Left lung (tissue), 10 donors: ENCODE results near the gene HINT1. TPM values are rescaled to one million over a fixed set of nuclear protein-coding genes. Genes with fewer than 3 reads are reported as not detected.

Source experiments
- ATAC-seq: fragments of 200-7000 bp; cut with Tn5 transposase; one replicate; pipeline ENCODE4 v1.9.1; 2020; ENCODE audit warnings: moderate library complexity
- DNase-seq, 4 donors: peaks; one replicate each; pipeline ENCODE4 v3.0.0-alpha.2; 2013 to 2020
- H3K27ac ChIP-seq, 2 donors: fragments of 200-600 bp; sonication (generic) in 1 of 2; one replicate each; pipeline versions ENCODE4 v1.5.0 to v1.8.0; 2020 to 2021
- H3K27me3 ChIP-seq, 2 donors: fragments of 200-600 bp; sonication (generic) in 1 of 2; one replicate each; pipeline versions ENCODE4 v1.5.0 to v1.8.0; 2020 to 2021
- H3K36me3 ChIP-seq, 2 donors: fragments of 200-600 bp; sonication (generic) in 1 of 2; one replicate each; pipeline versions ENCODE4 v1.5.0 to v1.8.0; 2020 to 2021
- H3K4me1 ChIP-seq, 2 donors: fragments of 200-600 bp; one replicate each; pipeline ENCODE4 v1.8.0; 2021
- H3K4me3 ChIP-seq, 2 donors: fragments of 200-600 bp; sonication (generic) in 1 of 2; one replicate each; pipeline versions ENCODE4 v1.5.0 to v1.8.0; 2020 to 2021; ENCODE audit warnings: mild to moderate bottlenecking in 1 of 2
- H3K9me3 ChIP-seq, 2 donors: fragments of 200-600 bp; sonication (generic) in 1 of 2; one replicate each; pipeline versions ENCODE4 v1.5.0 to v1.8.0; 2020 to 2021
- CTCF ChIP-seq, 2 donors: fragments of 200-600 bp; sonication (generic) in 1 of 2; IDR thresholded peaks; one replicate each; pipeline versions ENCODE4 v1.5.0 to v1.8.0; 2021; ENCODE audit warnings: antibody characterized with exemption in 2 of 2
- intact Hi-C, 2 donors: fragments of 100-400 bp; cut with DNase I; formaldehyde crosslinking; loops; one replicate each; pipeline versions ENCODE4 v1.11.2 to v1.14.2; 2022
- polyA plus RNA-seq, 6 donors: library from polyadenylated mRNA; unstranded; fragments of 120-200 nt; gene quantifications; one replicate each; pipeline ENCODE4 v1.2.1, GENCODE V29; 2013; ENCODE audit not compliant: insufficient read length in 6 of 6
- total RNA-seq, 2 donors: library from RNA; stranded (reverse); fragmentation: NEBNext Ultra II Directional; extraction: Animal tissue kit (Norgen Biotek cat#: 25700); gene quantifications; one replicate each; pipeline ENCODE4 v1.2.1, GENCODE V29; 2021
- donor health status: DM: no; HTN: yes; CAD: no.
- donor health status: DM: no; HTN: no; CAD: no.

The HINT1 gene
- total and polyA plus RNA-seq, 8 donors, result 168 to 298 (median 278) TPM

- TF ChIP-seq CTCF (IDR thresholded peaks at IDR 0.05), result no peak
- Histone ChIP-seq H3K27ac (no peak overlapping the region), H3K4me3 (no peak overlapping the region), H3K36me3 (no peaks in the 10 kb centered on the region), H3K9me3 (no peaks in the 10 kb centered on the region), H3K4me1 (peaks cover 3 to 21% of the 10 kb centered on the region in 2 donors), H3K27me3 (no peaks in the 10 kb centered on the region)
- ATAC-seq (no peak), DNase-seq (no peak)
- intact Hi-C loops, result no loop called here
Measured at GRCh38 chr5:131206061-131206460, 41.0 kb upstream of the HINT1 start.

DNA sequence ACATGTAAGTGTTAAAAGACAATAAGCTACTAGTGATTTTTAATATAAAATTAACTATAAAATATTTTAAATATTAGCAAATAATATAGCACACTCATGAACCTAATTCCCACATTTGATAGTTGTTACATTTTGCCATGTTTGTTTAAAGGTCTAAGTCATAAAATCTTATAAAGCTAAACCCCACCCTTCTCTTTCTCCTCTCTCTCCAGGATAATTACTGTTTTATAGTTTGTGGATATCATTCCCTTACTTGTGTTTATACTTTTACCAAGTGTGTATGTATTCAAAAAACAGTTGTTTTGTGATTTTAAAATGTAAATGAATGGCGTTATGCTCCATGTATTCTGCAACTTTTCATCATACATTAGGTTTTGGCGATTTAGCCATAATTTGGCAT is 39.9 kb upstream of the HINT1 start:
- TF ChIP-seq CTCF (IDR thresholded peaks at IDR 0.05), result no peak
- Histone ChIP-seq H3K36me3 (peaks cover 0 to 4% of the 10 kb centered on the region in 2 donors), H3K27ac (no peak overlapping the region), H3K27me3 (no peaks in the 10 kb centered on the region), H3K9me3 (no peaks in the 10 kb centered on the region), H3K4me3 (no peak overlapping the region), H3K4me1 (peaks cover 3 to 12% of the 10 kb centered on the region in 2 donors)
- DNase-seq (no peak), ATAC-seq (no peak)
- intact Hi-C loops, result no loop called here

- Histone ChIP-seq H3K9me3 (no peaks in the 10 kb centered on the region), H3K36me3 (peaks cover 0 to 4% of the 10 kb centered on the region in 2 donors), H3K4me1 (no peaks in the 10 kb centered on the region), H3K4me3 (no peak overlapping the region), H3K27ac (no peak overlapping the region), H3K27me3 (no peaks in the 10 kb centered on the region)
- DNase-seq (no peak), ATAC-seq (no peak)
- TF ChIP-seq CTCF (IDR thresholded peaks at IDR 0.05), result no peak
- intact Hi-C loops, result no loop called here
Measured at GRCh38 chr5:131200560-131200959, 35.5 kb upstream of the HINT1 start.

DNA sequence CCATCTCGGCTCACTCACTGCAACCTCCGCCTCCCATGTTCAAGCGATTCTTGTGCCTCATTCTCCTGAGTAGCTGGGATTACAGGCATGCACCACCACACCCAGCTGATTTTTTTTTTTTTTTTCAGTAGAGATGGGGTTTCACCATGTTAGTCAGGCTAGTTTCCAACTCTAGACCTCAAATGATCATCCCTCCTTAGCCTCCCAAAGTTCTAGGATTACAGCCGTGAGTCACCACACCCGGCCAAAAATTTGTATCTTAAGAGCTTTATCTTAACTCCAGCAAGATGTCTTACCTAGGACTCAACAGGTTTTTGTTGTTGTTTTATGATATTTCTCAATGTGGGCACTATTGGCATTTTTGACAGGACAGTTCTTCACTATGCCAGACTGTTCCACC is 33.6 kb upstream of the HINT1 start:
- Histone ChIP-seq H3K4me1 (no peaks in the 10 kb centered on the region), H3K27me3 (no peaks in the 10 kb centered on the region), H3K4me3 (no peak overlapping the region), H3K36me3 (peaks cover 0 to 4% of the 10 kb centered on the region in 2 donors), H3K27ac (no peak overlapping the region), H3K9me3 (no peaks in the 10 kb centered on the region)
- no peak for TF ChIP-seq CTCF (IDR thresholded peaks at IDR 0.05)
- no peak for DNase-seq
- ATAC-seq, result no peak
- intact Hi-C loops, result no loop called here

DNA sequence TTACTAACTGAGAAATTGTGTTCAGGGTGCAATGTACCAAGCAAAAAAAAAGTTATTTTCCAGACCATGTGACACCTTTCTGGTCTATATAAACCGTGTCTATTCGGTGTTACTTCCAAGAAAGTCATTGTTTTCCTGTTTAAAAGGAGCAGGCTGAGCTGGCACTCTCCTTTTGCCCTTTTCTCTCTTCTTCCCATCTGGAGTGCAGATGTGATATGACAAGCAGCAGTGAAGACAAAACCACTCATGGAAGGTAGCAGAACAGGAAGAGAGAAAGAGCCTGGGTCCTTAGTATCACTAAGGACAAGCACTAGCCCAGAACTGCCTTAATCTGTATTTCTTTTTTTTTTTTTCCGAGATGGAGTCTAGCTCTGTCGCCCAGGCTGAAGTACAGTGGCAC is 31.3 kb upstream of the HINT1 start:
- H3K4me3 ChIP-seq, result no peak overlapping the region
- ATAC-seq, result no peak
- H3K27me3 ChIP-seq, result no peaks in the 10 kb centered on the region
- DNase-seq, result no peak
- intact Hi-C loops, result no loop called here
- no peaks in the 10 kb centered on the region for H3K4me1 ChIP-seq
- peaks cover 0 to 4% of the 10 kb centered on the region in 2 donors for H3K36me3 ChIP-seq
- no peak overlapping the region for H3K27ac ChIP-seq
- TF ChIP-seq CTCF (IDR thresholded peaks at IDR 0.05), result no peak
- H3K9me3 ChIP-seq, result no peaks in the 10 kb centered on the region
